NCI-H510A (cell line): Measurements from ENCODE around the gene ACOT11.

Experiments used
- DNase-seq: peaks from one replicate; lab custom pipeline; 2025; lab: John Stamatoyannopoulos, UW

ACOT11 gene

DNA sequence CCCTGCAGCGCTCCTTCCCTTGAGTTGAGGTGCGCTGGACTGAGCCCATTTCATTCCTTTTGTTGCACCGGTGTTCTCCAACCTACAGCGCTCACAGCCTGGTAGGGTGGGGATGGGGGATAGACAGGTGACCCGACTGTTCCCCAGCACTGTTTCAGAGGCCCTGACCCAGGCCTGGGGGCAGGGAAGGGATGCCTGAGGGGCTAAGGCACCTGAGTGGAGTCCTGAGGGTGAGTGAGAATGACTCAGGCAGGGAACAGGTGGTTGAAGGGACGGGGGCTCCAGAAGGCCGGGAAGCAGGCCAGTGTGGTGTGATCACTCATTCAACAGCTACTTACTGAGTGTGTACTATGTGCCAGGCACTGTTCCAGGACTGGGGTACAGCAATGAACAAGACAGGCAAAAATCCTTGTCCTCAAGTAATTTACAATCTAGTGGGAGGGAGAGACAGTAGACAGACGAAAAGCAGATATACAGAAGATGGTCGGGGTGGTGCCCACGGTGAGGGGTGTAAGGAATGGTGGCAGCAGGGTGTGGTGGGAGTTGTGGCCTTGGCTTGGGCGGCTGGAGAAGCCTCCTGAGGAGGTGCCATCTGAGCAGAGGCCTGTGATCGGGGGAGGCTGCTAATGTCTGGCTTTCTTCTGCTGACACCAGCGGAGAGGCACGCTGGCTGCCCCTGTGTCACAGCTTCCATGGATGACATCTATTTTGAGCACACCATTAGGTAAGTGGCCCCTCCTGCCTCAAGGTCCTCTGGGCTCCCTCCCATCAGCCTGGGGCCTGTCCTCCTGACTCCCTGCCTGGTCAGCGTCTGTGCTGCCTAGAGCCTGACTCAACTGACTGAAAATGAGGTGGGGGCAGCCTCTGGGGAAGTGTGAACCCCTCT is 37.4 kb downstream of the ACOT11 start:
- DNase-seq, result no peak

DNA sequence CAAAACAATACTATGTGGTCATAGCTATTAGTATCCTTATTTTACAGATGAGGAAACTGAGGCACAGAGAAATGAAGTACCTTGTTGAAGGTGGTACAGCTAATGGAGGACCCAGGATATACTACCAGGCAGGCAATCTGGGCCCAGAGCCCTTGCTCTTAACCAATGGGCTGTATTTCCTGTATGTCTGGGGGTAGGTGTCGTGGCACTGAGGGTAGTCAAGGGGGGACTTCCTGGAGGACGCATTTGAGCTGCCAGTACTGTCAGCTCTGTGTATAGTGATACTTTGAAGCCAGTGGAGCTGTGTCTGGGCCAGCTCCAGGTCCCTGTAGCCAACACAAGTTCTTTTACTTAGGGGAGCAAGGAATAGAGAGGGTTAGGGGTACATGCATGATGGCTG is 40.3 kb downstream of the ACOT11 start:
- DNase-seq, result no peak

DNA sequence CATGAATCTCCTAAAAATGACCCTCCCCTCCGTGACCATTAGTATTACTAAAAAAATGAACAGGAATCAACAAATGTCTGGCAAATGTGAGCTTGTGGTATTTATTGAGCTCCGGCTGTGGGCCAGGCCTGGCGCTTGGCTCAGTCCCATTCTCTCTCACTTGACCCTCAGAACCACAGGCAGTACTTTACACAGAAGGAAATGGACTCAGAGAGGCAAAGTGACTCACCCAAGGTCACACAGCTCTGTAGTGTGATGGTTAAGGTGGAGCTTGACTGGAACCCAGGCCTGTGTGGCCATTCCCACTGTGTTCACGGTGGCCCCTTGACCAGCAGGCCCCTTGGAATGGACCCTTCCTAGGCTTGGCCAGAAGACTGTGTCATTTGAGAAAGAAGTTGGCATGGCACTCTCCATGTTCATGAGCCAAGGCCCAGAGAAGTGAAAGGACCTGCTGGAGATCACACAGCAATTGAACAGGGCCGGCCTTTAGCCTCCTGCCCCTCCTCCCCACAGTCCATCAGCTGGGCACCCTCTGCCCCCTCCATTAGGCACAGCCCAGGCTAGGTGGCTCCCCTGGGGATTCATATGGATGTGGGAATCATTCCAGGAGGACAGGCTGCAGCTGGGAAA is 43.2 kb downstream of the ACOT11 start:
- DNase-seq, result no peak

DNA sequence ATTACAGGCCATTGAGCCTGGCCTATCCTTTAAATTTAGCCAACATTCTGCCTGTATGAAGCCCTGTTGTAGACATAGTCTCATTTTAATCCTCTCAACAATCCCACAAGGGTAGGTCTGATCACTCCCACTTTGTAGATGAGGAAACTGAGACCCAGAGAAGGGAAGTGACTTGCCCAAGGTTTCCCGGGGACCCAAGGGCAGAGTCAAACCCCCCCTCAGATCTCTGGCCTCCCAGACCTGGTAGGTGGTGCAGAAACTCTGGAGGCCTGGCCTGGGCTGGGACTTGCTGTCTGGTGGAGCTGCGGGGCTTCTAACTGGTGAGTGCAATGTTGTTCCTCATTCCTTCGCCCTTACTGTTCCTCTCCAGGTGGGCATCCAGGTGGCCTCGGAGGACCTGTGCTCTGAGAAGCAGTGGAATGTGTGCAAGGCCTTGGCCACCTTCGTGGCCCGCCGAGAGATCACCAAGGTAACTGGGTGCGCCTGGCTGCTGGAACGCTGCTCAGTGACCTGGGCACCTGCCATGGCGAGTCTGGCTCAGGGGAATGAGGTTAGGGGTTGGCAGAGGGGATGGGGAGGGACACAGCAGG is 45.6 kb downstream of the ACOT11 start:
- no peak for DNase-seq

DNA sequence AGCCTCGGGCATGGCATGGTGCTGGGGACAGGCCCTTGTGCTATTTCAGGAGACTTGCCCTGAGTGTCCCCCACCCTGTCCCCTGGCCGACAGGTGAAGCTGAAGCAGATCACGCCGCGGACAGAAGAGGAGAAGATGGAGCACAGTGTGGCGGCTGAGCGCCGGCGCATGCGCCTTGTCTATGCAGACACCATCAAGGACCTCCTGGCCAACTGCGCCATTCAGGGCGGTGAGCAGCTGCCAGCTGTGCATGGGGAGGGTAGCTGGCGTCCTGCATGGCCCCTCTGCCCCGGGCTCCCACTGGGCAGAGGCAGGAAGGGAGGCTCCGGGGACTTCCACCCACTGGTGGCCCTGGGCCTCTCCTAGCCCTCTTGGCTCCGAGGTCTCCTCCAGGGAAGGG is 46.4 kb downstream of the ACOT11 start:
- no peak for DNase-seq

DNA sequence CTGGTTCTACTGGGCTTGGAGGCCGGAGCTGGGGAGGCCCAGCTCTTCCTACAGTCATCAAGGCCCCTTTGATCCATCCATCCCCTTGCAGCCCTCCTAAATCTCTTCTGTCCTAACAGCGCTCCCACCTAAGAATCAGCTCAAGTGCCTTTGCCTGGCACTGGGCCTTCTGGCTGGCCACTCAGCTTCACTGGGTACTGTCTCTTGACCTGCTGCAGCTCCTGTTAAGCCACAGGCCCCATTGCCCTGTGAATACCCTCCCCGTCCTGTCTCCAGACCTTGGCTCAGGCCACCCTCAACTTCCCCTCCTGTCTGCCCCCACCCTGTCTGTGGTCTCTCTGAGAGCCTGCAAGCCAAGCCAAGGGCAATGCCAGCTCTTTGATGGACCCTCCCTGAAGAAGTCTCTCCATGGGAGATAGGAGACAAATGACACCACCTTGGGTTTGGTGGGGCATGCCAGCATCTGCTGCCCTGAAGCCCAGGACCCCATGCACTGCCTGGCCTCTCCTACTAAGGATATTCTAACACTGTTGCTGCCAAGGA is 48.0 kb downstream of the ACOT11 start:
- no peak for DNase-seq

DNA sequence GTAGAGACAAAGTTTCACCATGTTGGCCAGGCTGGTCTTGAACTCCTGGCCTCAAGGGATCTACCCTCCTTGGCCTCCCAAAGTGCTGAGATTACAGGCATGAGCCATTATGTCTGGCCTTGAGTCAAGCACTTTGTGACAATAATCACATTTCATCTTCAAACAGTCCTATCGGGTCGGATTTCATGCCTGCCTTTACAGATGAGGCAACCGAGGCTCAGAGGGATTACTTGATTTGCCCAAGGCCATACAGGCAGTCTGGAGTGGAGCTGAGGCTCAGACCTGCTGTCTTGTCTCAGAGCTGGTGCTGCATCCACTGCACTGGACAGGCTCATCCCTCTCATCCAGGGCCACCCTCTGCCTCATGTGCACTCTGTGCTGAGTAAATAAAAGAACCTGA is 48.7 kb downstream of the ACOT11 start:
- DNase-seq, result no peak

DNA sequence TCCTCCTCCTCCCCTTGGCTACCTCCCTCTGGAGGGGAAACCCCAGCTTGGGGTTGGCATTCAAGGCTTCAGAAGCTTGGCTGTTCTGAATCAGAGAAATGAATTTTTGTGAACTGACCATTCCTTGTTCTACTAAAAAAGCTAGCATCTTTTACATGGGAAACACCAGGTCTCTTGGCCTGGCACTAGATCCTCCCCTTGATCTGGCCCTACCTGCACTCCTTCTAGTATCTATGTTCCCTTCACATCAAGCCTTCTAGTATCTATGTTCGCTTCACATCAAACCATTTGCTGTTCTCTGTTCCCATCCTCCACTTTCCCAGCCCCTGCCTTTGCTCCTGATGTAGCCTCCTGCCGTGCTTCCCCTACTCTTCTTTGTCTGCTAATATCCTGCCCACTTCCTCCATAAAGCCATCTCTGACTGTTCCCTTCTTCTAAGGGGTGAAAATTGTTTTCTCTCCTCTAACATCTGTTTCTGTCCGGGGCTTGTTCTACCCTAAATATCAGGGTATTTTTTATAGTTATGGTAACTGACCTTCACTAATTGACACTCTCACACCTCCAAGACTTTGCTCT is 49.5 kb downstream of the ACOT11 start:
- no peak for DNase-seq

DNA sequence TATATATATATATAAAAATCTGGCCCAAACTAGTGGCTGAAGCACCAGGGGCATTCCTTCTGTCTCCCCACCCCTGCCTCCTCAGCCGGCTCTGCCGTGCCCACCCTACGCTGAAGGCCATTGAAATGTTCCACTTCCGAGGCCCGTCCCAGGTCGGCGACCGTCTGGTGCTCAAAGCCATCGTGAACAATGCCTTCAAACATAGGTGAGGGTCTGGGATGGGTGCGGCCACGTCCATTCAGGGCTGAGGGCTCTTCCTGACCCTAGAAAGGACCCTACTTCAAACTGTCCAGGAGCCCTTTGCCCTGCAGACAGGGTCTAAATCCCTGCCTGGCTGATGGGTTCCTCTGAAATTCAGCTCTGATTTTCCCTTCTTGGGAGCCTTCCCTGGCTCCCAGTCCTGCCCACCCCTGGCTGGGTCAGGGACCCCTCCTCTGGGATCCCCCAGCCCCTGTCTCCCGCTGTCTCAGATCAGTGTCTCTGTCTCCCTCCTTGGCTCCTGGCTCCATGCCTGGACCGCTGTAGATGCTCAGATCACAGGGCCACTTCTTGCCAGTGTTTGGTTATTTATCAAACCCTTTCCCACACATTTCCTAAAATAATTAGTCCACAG is 51.3 kb downstream of the ACOT11 start:
- no peak for DNase-seq

DNA sequence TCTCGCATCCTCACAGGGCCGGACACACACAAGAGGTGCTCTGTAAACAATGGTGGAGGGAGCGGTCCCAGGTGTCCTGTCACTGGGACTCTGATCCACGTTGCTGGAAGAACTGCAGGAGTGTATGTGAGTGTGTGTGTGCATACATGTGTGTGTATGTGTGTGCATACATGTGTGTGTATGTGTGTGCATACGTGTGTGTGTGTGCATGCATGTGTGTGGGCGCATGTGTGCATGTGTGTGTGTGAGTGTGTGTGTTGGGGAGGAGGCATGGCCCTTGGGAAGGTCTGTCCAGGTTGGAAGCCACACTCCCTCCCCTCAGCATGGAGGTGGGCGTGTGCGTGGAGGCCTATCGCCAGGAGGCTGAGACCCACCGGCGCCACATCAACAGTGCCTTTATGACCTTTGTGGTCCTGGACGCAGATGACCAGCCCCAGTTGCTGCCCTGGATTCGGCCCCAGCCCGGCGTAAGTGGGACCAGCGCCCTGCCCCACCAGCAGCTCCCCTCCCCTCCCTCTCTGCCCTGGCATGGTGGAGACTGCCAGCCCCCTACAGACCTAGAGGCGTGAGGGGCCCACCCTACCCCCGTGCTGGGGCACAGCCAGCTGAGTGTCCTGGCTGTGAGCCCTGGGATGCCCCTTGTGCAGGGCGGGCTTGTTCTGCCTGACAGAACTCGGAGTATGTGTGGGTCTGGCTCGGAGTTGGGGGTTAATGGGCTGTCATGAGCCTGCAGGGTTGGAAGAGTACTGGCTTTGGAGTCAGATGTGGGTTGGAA is 53.1 kb downstream of the ACOT11 start:
- DNase-seq, result no peak

DNA sequence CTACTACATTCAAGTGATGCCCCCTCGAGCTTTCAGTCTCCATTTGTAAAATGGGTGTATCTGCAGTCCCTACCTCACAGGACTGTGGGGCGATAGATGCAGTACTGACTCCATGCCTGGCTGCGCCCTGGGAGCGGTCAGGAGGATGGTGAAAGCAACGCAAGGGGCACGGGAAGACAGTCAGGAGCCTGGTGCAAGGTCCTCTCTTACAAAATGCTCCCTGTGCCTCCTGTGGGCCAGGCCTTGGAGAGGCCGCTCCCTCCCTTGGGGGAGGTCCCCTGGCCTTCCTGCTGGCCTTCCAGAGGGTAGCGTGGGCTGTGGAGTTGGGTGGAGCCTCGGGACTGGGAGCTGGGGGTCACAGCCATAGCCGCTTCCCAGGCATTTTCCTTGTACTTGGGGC is 53.7 kb downstream of the ACOT11 start:
- DNase-seq, result no peak

DNA sequence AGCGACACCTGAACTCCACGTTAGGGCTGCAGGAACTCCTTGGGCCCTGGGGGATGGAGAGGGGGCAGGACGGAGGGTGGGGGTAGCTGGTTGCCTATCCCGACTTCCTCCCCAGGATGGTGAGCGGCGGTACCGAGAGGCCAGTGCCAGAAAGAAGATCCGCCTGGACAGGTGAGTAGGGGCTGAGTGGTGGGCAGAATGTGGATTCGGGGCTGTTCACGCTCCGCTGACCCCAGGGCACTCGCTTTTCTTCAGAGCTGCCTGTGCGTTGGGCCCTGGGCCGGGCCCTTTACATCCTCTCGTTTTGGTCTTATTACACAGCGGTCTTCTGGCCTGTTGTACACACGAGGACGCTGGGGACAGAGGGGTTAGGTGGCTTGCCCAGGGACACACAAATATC is 54.5 kb downstream of the ACOT11 start:
- no peak for DNase-seq

DNA sequence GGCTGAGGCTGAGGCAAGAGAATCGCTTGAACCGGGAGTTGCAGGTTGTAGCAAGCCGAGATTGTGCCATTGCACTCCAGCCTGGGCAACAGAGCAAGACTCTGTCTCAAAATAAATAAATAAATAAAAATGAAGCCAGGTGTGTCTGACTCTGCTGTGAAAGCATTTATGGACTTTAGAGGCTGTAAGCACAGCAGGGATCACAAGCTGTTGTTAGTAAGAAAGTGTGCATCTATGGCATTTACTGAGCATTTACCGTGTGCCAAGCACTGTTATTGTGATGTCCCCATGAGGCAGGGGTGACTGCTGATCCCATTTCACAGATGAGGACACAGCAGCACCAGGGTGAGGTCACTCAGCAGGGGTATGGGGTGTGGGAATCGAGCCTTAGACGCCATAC is 55.2 kb downstream of the ACOT11 start:
- no peak for DNase-seq

DNA sequence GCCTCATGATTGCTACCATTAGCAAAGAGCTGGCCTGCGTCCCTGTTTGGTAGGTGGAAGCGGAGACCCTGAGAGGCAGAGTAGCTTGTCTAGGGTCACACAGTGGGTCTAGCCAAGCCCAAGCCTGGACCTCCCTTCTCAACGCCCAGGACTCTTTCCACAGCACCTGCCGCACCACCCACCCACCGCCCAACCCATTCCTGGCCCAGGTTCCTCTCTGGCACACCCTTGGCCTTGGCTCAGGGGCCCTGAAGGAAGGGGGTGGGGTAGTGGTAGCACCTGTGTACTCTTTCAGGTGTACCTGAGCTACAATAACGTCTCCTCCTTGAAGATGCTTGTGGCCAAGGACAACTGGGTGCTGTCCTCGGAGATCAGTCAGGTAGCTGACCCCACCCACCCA is 56.0 kb downstream of the ACOT11 start:
- no peak for DNase-seq

DNA sequence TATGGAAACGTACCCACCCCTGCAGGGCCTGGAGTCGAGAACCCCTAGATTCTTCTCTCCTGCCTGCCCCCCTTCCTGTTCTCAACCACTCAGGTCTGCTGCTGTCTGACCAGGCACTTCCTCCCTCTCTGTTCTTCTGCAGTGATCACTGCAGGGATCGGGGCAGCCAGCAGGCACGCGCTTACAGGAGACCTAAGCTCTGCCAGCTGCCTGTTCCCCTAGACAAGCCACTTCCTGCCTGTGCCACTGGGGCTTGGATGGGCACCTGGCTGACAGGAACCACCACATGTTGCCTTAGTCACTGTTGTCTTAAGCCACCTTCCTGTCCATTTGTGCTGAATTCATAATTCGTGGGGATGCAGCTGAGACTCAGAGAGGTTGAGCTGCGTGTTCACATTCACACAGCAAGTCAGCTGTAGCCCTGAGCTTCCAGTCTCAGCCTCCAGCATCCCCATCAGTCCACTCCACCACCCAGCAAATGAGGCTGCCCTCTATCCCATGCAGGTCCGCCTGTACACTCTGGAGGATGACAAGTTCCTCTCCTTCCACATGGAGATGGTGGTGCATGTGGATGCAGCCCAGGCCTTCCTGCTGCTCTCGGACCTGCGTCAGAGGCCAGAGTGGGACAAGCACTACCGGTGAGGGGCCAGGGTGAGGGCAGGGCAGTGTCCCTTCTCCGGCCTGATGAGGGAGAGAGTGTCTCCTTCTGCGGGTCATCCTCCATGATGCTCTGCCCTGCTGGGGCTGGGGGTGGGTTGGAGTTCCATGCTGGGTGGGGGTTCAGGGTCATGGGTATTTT is 56.7 kb downstream of the ACOT11 start:
- peak; percentile 32 for DNase-seq

DNA sequence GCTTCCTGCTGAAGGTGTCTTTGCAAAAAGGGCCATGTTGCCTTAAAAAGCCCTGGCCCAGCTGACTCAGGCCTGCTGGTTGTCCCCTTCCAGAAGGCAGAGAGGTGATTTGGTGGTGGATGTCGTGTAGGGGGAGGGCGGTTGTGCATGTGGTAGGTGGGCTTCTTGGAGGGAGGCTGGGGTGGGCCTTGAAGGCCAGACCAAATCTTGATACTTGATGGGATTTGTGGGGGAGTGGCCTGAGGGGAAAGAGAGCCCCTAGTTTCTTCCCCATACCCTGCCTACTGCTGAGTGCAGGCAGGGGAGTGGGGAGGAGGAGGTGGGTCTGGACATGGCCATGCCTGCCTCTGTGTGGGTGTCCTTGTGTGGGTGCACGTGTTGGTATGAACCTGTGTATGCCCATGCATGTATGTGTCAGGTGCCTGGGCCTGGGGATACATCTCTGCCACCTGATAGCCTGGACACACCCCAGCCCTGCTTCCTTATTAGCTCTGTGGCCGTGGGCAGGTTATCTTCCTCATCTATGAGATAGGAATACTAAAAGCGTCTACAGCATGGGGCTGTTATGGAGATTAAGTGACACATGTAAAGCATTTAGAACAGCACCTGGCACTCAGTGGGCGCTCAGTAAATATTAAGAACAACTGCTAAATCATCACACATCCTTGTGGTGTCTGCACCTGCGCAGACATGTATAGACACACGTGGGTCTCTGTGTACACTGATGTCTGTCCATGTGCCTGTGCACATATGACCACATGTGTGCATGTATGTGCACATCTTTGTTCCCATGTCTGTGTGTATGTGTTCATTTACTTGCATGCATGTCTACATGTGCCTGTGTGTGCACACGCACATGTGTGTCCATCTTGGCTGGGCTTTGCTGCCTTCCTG is 58.3 kb downstream of the ACOT11 start:
- no peak for DNase-seq

DNA sequence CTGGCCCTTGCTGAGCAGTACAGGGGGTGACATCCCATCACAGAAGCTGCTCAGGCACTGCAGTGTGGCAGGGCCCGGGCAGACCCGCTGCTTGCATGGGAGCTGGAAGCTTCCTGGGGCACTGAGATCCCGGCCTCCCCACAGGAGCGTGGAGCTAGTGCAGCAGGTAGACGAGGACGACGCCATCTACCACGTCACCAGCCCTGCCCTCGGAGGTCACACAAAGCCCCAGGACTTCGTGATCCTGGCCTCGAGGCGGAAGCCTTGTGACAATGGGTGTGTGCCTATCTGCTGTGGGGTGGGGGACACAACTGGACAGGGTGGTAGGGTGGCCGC is 58.9 kb downstream of the ACOT11 start:
- no peak for DNase-seq

DNA sequence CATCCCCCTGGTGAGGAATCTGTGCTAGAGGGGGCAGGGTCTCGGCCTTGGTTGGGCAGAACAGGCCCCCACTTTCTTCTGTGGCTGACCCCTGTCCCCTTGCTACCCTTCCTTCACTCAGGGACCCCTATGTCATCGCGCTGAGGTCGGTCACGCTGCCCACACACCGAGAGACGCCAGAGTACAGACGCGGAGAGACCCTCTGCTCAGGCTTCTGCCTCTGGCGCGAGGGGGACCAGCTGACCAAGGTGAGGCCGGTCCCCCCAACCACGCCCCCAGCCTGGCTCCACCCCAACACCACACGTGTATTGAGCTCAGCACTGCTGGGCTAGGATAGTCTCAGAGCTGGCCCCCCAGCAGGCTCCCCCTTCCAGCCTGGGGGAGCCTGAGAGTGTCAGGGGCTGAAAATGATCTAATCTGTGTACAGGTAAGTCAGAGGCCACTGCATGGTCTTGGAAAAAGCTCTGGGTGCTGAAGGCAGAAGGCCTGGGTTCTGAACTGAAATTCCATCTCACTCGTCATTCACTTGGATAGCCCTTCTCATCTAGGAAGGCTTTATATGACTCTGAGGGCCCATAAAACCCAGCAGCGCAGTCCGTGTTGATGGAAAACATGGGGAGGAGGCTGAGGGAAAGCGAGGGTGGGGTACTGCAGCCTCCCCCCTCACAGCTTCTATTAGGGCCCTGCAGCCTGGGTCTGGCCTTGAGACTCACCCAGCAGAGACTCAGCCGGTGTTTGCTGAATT is 60.0 kb downstream of the ACOT11 start:
- DNase-seq, result no peak
